BJ (cell line): ENCODE data around the gene LIPA. TPM values are rescaled to one million over a fixed set of nuclear protein-coding genes. Genes with fewer than 3 reads are reported as not detected.
"Not testable (repeated sequence)": the region's sequence is repeated elsewhere in the genome, so short reads cannot be mapped to it uniquely, and the experiment has no call there.

ENCODE experiments used
- CTCF ChIA-PET: fragments of 350-600 bp; formaldehyde crosslinking; extraction: SDS; loops from one replicate; lab custom pipeline; 2021; ENCODE audit warnings: antibody characterized with exemption, inconsistent platforms; lab: Yijun Ruan, JAX
- POLR2A ChIA-PET: fragments of 300-600 bp; sonication (Branson Sonifier 250); formaldehyde crosslinking; extraction: SDS; loops from one replicate; lab custom pipeline; 2021; ENCODE audit warnings: antibody characterized with exemption; lab: Charles Lee
- DNase-seq: peaks from one replicate; pipeline ENCODE4 v3.0.0-alpha.2; 2011; ENCODE audit warnings: low read depth
- H3K27me3 ChIP-seq: 2 replicates; pipeline ENCODE4 v1.6.0; 2011; ENCODE audit warnings: low read length; ENCODE audit not compliant: control insufficient read depth, insufficient read depth
- H3K36me3 ChIP-seq: 2 replicates; pipeline ENCODE4 v1.5.1; 2011; ENCODE audit warnings: low read length; ENCODE audit not compliant: control insufficient read depth, insufficient read depth
- H3K4me3 ChIP-seq: 2 replicates; pipeline ENCODE4 v1.5.1; 2011; ENCODE audit warnings: low read depth, mild to moderate bottlenecking, control low read depth, low read length
- CTCF ChIP-seq: IDR thresholded peaks from 2 replicates; pipeline ENCODE4 v1.5.1; 2011; ENCODE audit warnings: low read depth, mild to moderate bottlenecking, control low read depth, inconsistent platforms, low read length, moderate library complexity; ENCODE audit not compliant: insufficient read depth
- polyA plus RNA-seq: library from polyadenylated mRNA; depleted of rRNA; stranded (reverse); fragments of >200 nt; gene quantifications from 2 replicates; pipeline ENCODE4 v1.2.3, GENCODE V29; 2011

The LIPA gene
- polyA plus RNA-seq, 1 experiment = 80.3 TPM

GRCh38 chr10:89296220-89296648 lies 44.7 kb upstream of the LIPA start:
- DNase-seq = peak; percentile 46
- no peak for TF ChIP-seq CTCF
- no peaks in the 10 kb centered on the region for H3K27me3 ChIP-seq
- no peak overlapping the region for H3K4me3 ChIP-seq
- POLR2A ChIA-PET = no interaction called here
- H3K36me3 ChIP-seq = no peaks in the 10 kb centered on the region
- CTCF ChIA-PET = interaction anchor here (1.2 kb wide), 1 partner anchor 38 kb away, joined by 4 read pairs; no protein-coding TSS in a partner anchor

DNA sequence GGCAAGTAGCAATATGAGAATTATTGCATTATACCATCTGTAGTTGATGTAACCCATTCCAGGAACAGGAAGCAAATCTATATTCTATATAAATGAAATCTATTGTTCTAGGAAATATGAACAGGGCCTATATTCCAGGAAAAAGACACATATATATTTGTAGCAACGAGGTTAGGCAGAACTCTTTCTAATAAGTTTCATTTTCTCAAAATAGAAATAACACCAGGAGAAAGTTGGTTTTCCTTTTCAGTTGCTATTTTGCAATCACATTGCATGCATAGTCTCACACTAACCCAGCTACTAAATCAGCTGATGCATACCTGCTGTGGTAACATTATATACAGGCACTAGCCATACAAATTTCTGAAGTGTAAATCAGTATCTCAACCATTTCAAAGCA lies 44.0 kb upstream of the LIPA start:
- Histone ChIP-seq H3K36me3 (no peaks in the 10 kb centered on the region), H3K27me3 (no peaks in the 10 kb centered on the region), H3K4me3 (no peak overlapping the region)
- TF ChIP-seq CTCF = no peak
- ChIA-PET POLR2A (no interaction called here), CTCF (no interaction called here)
- peak; percentile 59 for DNase-seq

GRCh38 chr10:89294721-89295239 lies 43.2 kb upstream of the LIPA start:
- DNase-seq = no peak
- POLR2A ChIA-PET = no interaction called here
- Histone ChIP-seq H3K4me3 (no peak overlapping the region), H3K36me3 (no peaks in the 10 kb centered on the region), H3K27me3 (no peaks in the 10 kb centered on the region)
- no peak for TF ChIP-seq CTCF
- CTCF ChIA-PET = interaction anchor here (0.6 to 1.4 kb wide), 3 partner anchors 18 to 121 kb away, joined by 3 read pairs; no protein-coding TSS in a partner anchor

GRCh38 chr10:89285303-89285702 lies 33.7 kb upstream of the LIPA start:
- H3K27me3 ChIP-seq, DNase-seq, H3K36me3 ChIP-seq, H3K4me3 ChIP-seq, CTCF ChIA-PET: not testable (repeated sequence)
- POLR2A ChIA-PET = interaction anchor here (0.6 kb wide), 1 partner anchor 17 kb away, joined by 5 read pairs; no protein-coding TSS in a partner anchor

DNA sequence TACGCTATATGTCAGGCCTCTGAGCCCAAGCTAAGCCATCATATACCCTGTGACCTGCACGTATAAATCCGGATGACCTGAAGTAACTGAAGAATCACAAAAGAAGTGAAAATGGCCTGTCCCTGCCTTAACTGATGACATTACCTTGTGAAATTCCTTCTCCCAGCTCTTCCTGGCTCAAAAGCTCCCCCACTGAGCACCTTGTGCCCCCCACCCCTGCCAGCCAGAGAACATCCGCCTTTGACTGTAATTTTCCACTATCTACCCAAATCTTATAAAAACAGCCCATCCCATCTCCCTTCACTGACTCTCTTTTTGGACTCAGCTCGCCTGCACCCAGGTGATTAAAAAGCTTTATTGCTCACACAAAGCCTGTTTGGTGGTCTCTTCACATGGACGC lies 33.1 kb upstream of the LIPA start:
- not testable (repeated sequence) for H3K4me3 ChIP-seq, H3K36me3 ChIP-seq, DNase-seq, H3K27me3 ChIP-seq
- CTCF ChIA-PET = interaction anchor here (1.0 to 1.4 kb wide), 2 partner anchors 22 to 84 kb away, joined by 4 to 6 read pairs; no protein-coding TSS in a partner anchor
- POLR2A ChIA-PET = interaction anchor here (0.6 to 1.6 kb wide), 2 partner anchors 18 to 23 kb away, joined by 4 to 5 read pairs; no protein-coding TSS in a partner anchor

- ChIA-PET CTCF (interaction anchor here (1.0 to 1.4 kb wide), 5 partner anchors 11 to 85 kb away, joined by 3 to 6 read pairs (median 4); no protein-coding TSS in a partner anchor), POLR2A (interaction anchor here (0.7 to 1.6 kb wide), 2 partner anchors 22 to 1646 kb away, joined by 3 to 4 read pairs; no protein-coding TSS in a partner anchor)
- DNase-seq = peak; percentile 92
- no peak for TF ChIP-seq CTCF
- no peaks in the 10 kb centered on the region for H3K36me3 ChIP-seq
- H3K4me3 ChIP-seq = 0 out of 2 replicates have a peak overlapping the region, but pooled peaks have one; percentile 13
- H3K27me3 ChIP-seq = no peaks in the 10 kb centered on the region
Observed at GRCh38 chr10:89283936-89284475, 32.4 kb upstream of the LIPA start.
